ENCODE results near the gene TRIOBP.

GRCh38 chr22:37728620-37729019 lies 31.8 kb downstream of the TRIOBP start:
- TF ChIP-seq CTCF (IDR thresholded peaks at IDR 0.05): no peak
- no peak for TF ChIP-seq POLR2AphosphoS5 (IDR thresholded peaks at IDR 0.05)
- TF ChIP-seq EP300 (IDR thresholded peaks at IDR 0.05): no peak
- no peak for TF ChIP-seq POLR2A (IDR thresholded peaks at IDR 0.05)
